GM19351 (cell line): ENCODE results near the gene MAST4.

Source experiments
- ATAC-seq: cut with Tn5 transposase; IDR thresholded peaks from one replicate; pipeline ENCODE4 v1.9.1; 2021; ENCODE audit warnings: mild to moderate bottlenecking, moderate library complexity; ENCODE audit not compliant: unreplicated experiment

Gene MAST4

GRCh38 chr5:67009028-67009427 is 412.8 kb downstream of the MAST4 start:
- ATAC-seq, result no peak

GRCh38 chr5:67010684-67011409 is 414.7 kb downstream of the MAST4 start:
- no peak for ATAC-seq

GRCh38 chr5:67011422-67011821 is 415.2 kb downstream of the MAST4 start:
- ATAC-seq, result no peak

GRCh38 chr5:67012171-67012570 is 416.0 kb downstream of the MAST4 start:
- no peak for ATAC-seq

- no peak for ATAC-seq
Measured at GRCh38 chr5:67013719-67014118, 417.5 kb downstream of the MAST4 start.

- ATAC-seq, result no peak
Measured at GRCh38 chr5:67014191-67014590, 418.0 kb downstream of the MAST4 start.

- ATAC-seq, result no peak
Measured at GRCh38 chr5:67014957-67015400, 418.8 kb downstream of the MAST4 start.

- no peak for ATAC-seq
Measured at GRCh38 chr5:67015541-67016191, 419.5 kb downstream of the MAST4 start.

GRCh38 chr5:67019065-67019845 is 423.1 kb downstream of the MAST4 start:
- no peak for ATAC-seq

- ATAC-seq, result no peak
Measured at GRCh38 chr5:67020096-67020615, 424.0 kb downstream of the MAST4 start.

- ATAC-seq, result no peak
Measured at GRCh38 chr5:67021031-67021430, 424.8 kb downstream of the MAST4 start.

GRCh38 chr5:67021521-67021920 is 425.3 kb downstream of the MAST4 start:
- no peak for ATAC-seq

- no peak for ATAC-seq
Measured at GRCh38 chr5:67021962-67022361, 425.8 kb downstream of the MAST4 start.

- ATAC-seq, result no peak
Measured at GRCh38 chr5:67025457-67025856, 429.3 kb downstream of the MAST4 start.

- ATAC-seq, result no peak
Measured at GRCh38 chr5:67026278-67026677, 430.1 kb downstream of the MAST4 start.

GRCh38 chr5:67027171-67027570 is 431.0 kb downstream of the MAST4 start:
- ATAC-seq, result no peak

GRCh38 chr5:67028371-67028770 is 432.2 kb downstream of the MAST4 start:
- no peak for ATAC-seq

GRCh38 chr5:67028941-67029340 is 432.7 kb downstream of the MAST4 start:
- ATAC-seq, result no peak

- ATAC-seq, result no peak
Measured at GRCh38 chr5:67029481-67029880, 433.3 kb downstream of the MAST4 start.

- ATAC-seq, result no peak
Measured at GRCh38 chr5:67030289-67031056, 434.3 kb downstream of the MAST4 start.

- no peak for ATAC-seq
Measured at GRCh38 chr5:67031057-67031443, 434.9 kb downstream of the MAST4 start.
